DND-41 (cell line): ENCODE measurements around the gene LASP1NB.
"Not testable (repeated sequence)": the region's sequence is repeated elsewhere in the genome, so short reads cannot be mapped to it uniquely, and the experiment has no call there.

Experiments used
- ATAC-seq: fragments of 200-7000 bp; cut with Tn5 transposase; 3 replicates; pipeline ENCODE4 v1.9.1; 2021; ENCODE audit warnings: low read depth; ENCODE audit not compliant: insufficient read depth
- DNase-seq: peaks from one replicate; pipeline ENCODE4 v3.0.0-alpha.2; 2020
- H2AFZ ChIP-seq: 2 replicates; pipeline ENCODE4 v1.6.0; 2012; ENCODE audit warnings: low read depth, low read length
- H3K27ac ChIP-seq: 2 replicates; pipeline ENCODE4 v1.5.1; 2012; ENCODE audit warnings: low read length, inconsistent platforms
- H3K27me3 ChIP-seq: fragments of 200-600 bp; sonication (generic); 2 replicates; pipeline ENCODE4 v1.6.0; 2012; ENCODE audit warnings: low read length, mild to moderate bottlenecking, inconsistent platforms; ENCODE audit not compliant: insufficient read depth, poor library complexity
- H3K36me3 ChIP-seq: 2 replicates; pipeline ENCODE4 v1.5.1; 2012; ENCODE audit warnings: low read length, inconsistent platforms; ENCODE audit not compliant: insufficient read depth
- H3K4me1 ChIP-seq: 2 replicates; pipeline ENCODE4 v1.5.1; 2012; ENCODE audit warnings: mild to moderate bottlenecking, low read length; ENCODE audit not compliant: insufficient read depth
- H3K4me2 ChIP-seq: 2 replicates; pipeline ENCODE4 v1.6.0; 2012; ENCODE audit warnings: mild to moderate bottlenecking, moderate library complexity, low read length, inconsistent platforms; ENCODE audit not compliant: insufficient read depth
- H3K4me3 ChIP-seq, 2 experiments: fragments of 200-600 bp in 1 of 2; shearing (Covaris generic) in 1 of 2; 2 replicates each; pipeline ENCODE4 v1.5.1; 2012 to 2016; ENCODE audit warnings: inconsistent platforms in 2 of 2, low read length in 2 of 2, mild to moderate bottlenecking in 2 of 2, low read depth in 1 of 2, moderate library complexity in 1 of 2
- H3K79me2 ChIP-seq: 2 replicates; pipeline ENCODE4 v1.6.0; 2012; ENCODE audit warnings: low read length, inconsistent platforms; ENCODE audit not compliant: insufficient read depth
- H3K9ac ChIP-seq: 2 replicates; pipeline ENCODE4 v1.6.0; 2012; ENCODE audit warnings: low read depth, mild to moderate bottlenecking, inconsistent platforms, low read length, moderate library complexity
- H3K9me3 ChIP-seq: 2 replicates; pipeline ENCODE4 v1.5.1; 2012; ENCODE audit warnings: low read length, moderate library complexity, mild to moderate bottlenecking, inconsistent platforms; ENCODE audit not compliant: insufficient read depth, severe bottlenecking
- H4K20me1 ChIP-seq: 2 replicates; pipeline ENCODE4 v1.6.0; 2012; ENCODE audit warnings: low read length; ENCODE audit not compliant: insufficient read depth
- EZH2 ChIP-seq: IDR thresholded peaks from 3 replicates; pipeline ENCODE4 v1.6.1; 2012; ENCODE audit warnings: borderline replicate concordance, low read depth, mild to moderate bottlenecking, moderate library complexity, low read length, inconsistent platforms; ENCODE audit not compliant: severe bottlenecking
- TF ChIP-seq, protein P1 (sequence below): IDR thresholded peaks from 2 replicates; pipeline ENCODE4 v1.5.1; 2012; ENCODE audit warnings: borderline replicate concordance, low read length, moderate library complexity, mild to moderate bottlenecking; ENCODE audit not compliant: poor library complexity, severe bottlenecking; ENCODE audit errors: extremely low read depth

Gene LASP1NB

DNA sequence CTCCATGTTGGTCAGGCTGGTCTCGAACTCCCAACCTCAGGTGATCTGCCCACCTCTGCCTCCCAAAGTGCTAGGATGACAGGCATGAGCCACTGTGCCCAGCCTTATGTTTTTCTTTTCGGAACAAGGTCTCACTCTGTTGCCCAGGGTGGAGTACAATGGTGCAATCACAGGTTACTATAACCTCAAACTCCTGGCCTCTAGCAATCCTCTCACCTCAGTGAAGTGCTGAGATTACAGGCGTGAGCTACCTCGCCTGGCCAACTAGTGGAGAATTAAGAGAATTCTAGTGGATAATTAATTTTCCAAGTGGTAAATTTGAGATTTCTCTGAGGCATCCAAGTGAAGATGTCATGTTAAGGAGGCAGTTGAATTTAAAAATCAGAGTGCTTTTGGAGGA, 44.7 kb downstream of the LASP1NB start:
- TF ChIP-seq, protein P1, sequence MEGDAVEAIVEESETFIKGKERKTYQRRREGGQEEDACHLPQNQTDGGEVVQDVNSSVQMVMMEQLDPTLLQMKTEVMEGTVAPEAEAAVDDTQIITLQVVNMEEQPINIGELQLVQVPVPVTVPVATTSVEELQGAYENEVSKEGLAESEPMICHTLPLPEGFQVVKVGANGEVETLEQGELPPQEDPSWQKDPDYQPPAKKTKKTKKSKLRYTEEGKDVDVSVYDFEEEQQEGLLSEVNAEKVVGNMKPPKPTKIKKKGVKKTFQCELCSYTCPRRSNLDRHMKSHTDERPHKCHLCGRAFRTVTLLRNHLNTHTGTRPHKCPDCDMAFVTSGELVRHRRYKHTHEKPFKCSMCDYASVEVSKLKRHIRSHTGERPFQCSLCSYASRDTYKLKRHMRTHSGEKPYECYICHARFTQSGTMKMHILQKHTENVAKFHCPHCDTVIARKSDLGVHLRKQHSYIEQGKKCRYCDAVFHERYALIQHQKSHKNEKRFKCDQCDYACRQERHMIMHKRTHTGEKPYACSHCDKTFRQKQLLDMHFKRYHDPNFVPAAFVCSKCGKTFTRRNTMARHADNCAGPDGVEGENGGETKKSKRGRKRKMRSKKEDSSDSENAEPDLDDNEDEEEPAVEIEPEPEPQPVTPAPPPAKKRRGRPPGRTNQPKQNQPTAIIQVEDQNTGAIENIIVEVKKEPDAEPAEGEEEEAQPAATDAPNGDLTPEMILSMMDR = peak; percentile 3
- no peak for TF ChIP-seq EZH2

GRCh38 chr17:38970804-38971203, 45.4 kb downstream of the LASP1NB start:
- no peak for TF ChIP-seq EZH2
- TF ChIP-seq, protein P1 = no peak
- DNase-seq (no peak), ATAC-seq (no peak)
- Histone ChIP-seq H3K27ac (no peak overlapping the region), H4K20me1 (no peaks in the 10 kb centered on the region), H3K9ac (no peak overlapping the region), H3K4me1 (no peaks in the 10 kb centered on the region), H2AFZ (no peak overlapping the region), H3K4me3 (no peak overlapping the region), H3K9me3 (no peaks in the 10 kb centered on the region), H3K79me2 (no peaks in the 10 kb centered on the region), H3K27me3 (no peaks in the 10 kb centered on the region), H3K36me3 (no peaks in the 10 kb centered on the region), H3K4me2 (no peak overlapping the region)

More for the DNA sequence above, 44.7 kb downstream of the LASP1NB start:
- H3K36me3 ChIP-seq = no peaks in the 10 kb centered on the region
- H3K79me2 ChIP-seq = no peaks in the 10 kb centered on the region
- no peaks in the 10 kb centered on the region for H4K20me1 ChIP-seq
- H3K4me2 ChIP-seq = no peak overlapping the region
- H2AFZ ChIP-seq = no peak overlapping the region
- H3K27ac ChIP-seq = no peak overlapping the region
- no peaks in the 10 kb centered on the region for H3K4me1 ChIP-seq
- no peak overlapping the region for H3K4me3 ChIP-seq
- ATAC-seq (no peak), DNase-seq (no peak)
- H3K27me3 ChIP-seq = no peaks in the 10 kb centered on the region
- no peaks in the 10 kb centered on the region for H3K9me3 ChIP-seq
- no peak overlapping the region for H3K9ac ChIP-seq

GRCh38 chr17:38976187-38976551, 50.8 kb downstream of the LASP1NB start:
- not testable (repeated sequence) for H3K27ac ChIP-seq, H3K79me2 ChIP-seq, H2AFZ ChIP-seq, H3K27me3 ChIP-seq, H3K4me1 ChIP-seq, H3K4me3 ChIP-seq, H3K4me2 ChIP-seq, H3K36me3 ChIP-seq, H3K9me3 ChIP-seq, H4K20me1 ChIP-seq, H3K9ac ChIP-seq
- peak; percentile 71 for ATAC-seq
- DNase-seq = peak; percentile 17

DNA sequence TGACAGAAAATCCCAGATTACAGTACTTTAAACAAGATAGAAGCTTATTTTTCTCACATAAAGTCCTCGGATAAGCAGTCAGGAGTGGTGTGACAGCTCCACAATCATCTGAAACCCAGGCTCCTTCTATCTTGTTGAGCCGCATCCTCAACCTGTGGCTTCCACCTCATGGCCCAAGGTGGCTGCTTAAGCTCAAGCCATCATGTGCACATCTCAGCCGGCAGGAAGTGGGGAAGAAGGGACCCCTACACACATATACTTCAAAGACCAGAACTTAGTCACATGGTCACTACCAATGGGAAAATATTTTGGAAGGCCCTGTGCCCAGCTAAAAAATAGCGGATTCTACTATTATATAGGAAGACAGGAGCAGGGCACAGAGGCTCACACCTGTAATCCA, 52.8 kb downstream of the LASP1NB start:
- DNase-seq (no peak), ATAC-seq (no peak)
- no peak for TF ChIP-seq EZH2
- TF ChIP-seq, protein P1 = no peak
- H3K27me3 ChIP-seq = no peaks in the 10 kb centered on the region
- H3K9ac ChIP-seq = no peak overlapping the region
- no peaks in the 10 kb centered on the region for H4K20me1 ChIP-seq
- H3K9me3 ChIP-seq = no peaks in the 10 kb centered on the region
- H2AFZ ChIP-seq = no peak overlapping the region
- H3K4me2 ChIP-seq = no peak overlapping the region
- H3K4me3 ChIP-seq = no peak overlapping the region
- peaks cover 6% of the 10 kb centered on the region; the same call in 1 of the 2 replicates for H3K4me1 ChIP-seq
- no peaks in the 10 kb centered on the region for H3K79me2 ChIP-seq
- no peak overlapping the region for H3K27ac ChIP-seq
- H3K36me3 ChIP-seq = no peaks in the 10 kb centered on the region
